Astrocyte of the cerebellum (primary cell): ENCODE data around the gene PTPRT.
"Not testable (repeated sequence)": the region's sequence is repeated elsewhere in the genome, so short reads cannot be mapped to it uniquely, and the experiment has no call there.

ENCODE experiments used
- DNase-seq: peaks from one replicate; pipeline ENCODE4 v3.0.0-alpha.2; 2011; ENCODE audit warnings: low read depth
- H3K4me3 ChIP-seq: 2 replicates; pipeline ENCODE4 v1.5.1; 2011; ENCODE audit warnings: mild to moderate bottlenecking, low read depth, low read length, moderate library complexity
- in situ Hi-C: cut with HindIII; loops from 2 replicates; pipeline ENCODE4 v1.10.0; 2017; ENCODE audit warnings: low sequenced_read_pairs
- TF ChIP-seq, protein P1 (sequence below): IDR thresholded peaks from 2 replicates; pipeline ENCODE4 v1.5.1; 2012; ENCODE audit warnings: low read length, low read depth, moderate library complexity, mild to moderate bottlenecking; ENCODE audit errors: missing control alignments

The PTPRT gene

DNA sequence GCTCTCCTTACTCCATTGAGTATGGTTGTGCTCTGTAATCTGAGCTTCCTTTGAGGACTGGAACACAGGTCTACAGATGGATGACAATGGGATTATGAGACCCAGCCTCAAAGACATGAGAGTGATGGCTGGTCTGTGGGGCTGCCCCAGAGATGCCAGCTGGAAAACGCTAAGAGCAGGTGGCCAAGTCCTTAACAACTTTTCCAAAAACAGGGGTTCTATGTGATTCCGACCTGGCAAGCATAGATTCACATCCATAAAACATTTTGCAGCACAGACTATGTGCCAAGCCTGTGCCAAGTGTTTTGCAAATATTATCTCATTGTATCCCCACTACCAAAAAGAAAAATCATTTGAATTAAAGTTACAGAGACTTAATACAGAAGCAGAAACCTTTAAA, 270.4 kb downstream of the PTPRT start:
- TF ChIP-seq, protein P1, sequence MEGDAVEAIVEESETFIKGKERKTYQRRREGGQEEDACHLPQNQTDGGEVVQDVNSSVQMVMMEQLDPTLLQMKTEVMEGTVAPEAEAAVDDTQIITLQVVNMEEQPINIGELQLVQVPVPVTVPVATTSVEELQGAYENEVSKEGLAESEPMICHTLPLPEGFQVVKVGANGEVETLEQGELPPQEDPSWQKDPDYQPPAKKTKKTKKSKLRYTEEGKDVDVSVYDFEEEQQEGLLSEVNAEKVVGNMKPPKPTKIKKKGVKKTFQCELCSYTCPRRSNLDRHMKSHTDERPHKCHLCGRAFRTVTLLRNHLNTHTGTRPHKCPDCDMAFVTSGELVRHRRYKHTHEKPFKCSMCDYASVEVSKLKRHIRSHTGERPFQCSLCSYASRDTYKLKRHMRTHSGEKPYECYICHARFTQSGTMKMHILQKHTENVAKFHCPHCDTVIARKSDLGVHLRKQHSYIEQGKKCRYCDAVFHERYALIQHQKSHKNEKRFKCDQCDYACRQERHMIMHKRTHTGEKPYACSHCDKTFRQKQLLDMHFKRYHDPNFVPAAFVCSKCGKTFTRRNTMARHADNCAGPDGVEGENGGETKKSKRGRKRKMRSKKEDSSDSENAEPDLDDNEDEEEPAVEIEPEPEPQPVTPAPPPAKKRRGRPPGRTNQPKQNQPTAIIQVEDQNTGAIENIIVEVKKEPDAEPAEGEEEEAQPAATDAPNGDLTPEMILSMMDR: no peak
- no peak for DNase-seq
- H3K4me3 ChIP-seq: no peak overlapping the region
- in situ Hi-C loops: no loop called here

DNA sequence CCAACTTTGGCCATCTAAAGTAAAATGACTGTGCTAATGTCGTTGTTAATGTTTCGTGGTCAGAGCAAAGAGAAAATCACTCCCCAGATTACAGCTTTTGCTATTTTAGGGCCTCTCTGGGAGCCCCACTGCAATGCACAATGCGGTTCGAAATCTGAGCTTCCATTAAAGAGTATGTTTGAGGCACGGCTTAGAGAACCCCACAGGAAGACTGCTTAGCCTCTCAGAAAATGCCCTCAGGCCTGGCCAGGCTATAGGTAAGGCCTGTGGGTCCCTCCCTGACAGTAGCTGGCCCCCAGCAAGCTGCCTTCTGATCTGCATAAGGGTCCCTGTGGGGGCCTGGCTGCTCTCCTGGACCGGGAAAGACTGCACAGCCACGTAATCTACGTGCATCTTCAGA, 274.6 kb downstream of the PTPRT start:
- TF ChIP-seq, protein P1: no peak
- in situ Hi-C loops: no loop called here
- DNase-seq: no peak
- H3K4me3 ChIP-seq: no peak overlapping the region

DNA sequence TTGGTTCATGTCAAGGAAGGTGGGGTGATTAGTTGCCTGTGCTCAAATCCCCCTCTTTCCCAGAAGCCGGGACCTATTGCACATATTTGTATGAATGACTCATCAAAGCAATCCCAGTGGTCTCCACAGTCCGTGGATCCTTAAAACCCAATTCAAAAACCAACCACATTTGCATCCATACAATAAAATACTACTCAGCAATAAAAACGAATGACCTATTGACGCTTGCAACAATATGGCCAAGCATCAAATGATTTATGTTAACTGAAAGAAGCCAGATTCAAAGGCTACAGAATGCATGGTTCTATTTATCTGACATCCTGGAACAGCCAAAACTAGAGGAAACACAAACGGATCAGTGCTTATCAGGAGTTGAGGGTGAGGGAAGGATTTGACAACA, 275.4 kb downstream of the PTPRT start:
- H3K4me3 ChIP-seq: no peak overlapping the region
- in situ Hi-C loops: no loop called here
- DNase-seq: no peak
- TF ChIP-seq, protein P1: no peak

DNA sequence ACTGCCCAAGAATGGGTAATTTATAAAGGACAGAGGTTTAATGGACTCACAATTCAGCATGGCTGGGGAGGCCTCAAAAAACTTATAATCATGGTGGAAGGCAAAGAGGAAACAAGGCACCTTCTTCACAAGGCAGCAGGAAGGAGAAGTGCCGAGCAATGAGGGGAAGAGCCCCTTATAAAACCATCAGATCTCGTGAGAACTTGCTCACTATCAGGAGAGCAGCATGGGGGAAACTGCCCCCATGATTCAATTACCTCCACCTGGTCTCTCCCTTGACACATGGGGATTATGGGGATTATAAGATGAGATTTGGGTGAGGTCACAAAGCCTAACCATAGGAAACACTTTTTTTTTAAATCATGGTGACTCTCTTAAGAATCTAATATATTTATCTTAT, 278.9 kb downstream of the PTPRT start:
- in situ Hi-C loops, DNase-seq, H3K4me3 ChIP-seq: not testable (repeated sequence)

DNA sequence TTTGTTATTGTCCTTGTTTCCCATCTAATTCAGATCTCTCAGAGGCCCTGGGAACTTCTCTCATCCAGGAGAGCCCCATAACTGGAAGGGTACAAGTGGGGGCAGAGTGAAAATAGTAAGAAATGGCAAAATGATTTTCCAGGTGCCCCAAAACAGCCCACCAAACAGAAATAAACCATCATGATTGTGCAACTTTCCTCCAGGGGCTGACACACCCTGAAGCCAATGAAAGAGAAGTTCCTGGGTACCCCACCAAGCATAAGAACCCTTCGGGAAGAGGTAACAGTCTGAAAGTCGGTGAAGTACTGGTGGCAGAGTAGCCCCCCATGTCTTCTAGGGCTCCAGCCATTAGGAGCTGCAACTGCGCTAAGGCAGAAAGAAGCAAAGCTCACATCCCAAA, 282.0 kb downstream of the PTPRT start:
- no peak overlapping the region for H3K4me3 ChIP-seq
- in situ Hi-C loops: no loop called here
- TF ChIP-seq, protein P1: no peak
- no peak for DNase-seq

DNA sequence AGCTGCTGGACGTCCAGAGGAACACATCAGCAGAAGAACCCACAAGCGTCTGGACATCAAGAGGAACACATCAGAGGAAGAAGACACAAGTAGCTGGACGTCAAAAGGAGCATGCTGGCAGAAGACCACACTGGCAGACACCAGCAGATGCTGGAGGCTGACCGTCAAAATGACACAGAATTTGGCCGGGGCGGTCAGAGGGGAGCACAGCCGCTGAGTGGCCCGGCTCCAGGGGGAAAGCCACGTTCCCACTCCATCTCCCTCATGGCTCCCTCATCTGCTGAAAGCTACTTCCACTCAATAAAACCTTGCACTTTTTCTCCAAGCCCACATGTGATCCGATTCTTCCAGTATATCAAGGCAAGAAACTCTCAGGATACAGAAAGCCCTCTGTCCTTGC, 283.6 kb downstream of the PTPRT start:
- TF ChIP-seq, protein P1: no peak
- DNase-seq: no peak
- in situ Hi-C loops: no loop called here
- H3K4me3 ChIP-seq: no peak overlapping the region

DNA sequence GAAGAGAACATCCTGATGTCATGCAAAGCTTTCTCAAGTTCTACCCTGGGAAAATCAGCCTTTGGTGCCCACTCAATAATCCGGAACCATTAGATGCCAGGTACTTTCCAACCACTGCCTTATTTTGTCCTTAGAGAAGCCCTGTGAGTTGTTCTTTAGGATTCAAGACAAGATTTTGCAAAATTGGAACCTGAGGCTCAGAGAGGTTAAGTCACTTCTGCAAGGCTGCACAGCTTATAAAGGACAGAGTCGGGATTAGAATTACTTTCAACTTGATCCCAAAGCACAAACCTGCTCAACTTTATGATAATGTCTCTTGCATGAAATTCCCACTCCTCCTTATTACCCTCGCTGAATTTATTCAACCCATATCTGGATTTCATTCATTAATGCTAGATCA, 287.2 kb downstream of the PTPRT start:
- in situ Hi-C loops: no loop called here
- no peak overlapping the region for H3K4me3 ChIP-seq
- TF ChIP-seq, protein P1: no peak
- DNase-seq: no peak
